Activated CD4-positive, alpha-beta T cell treated with anti-CD3 and anti-CD28 coated beads for 36 hours (primary cell): ENCODE measurements around the gene C14orf119. TPM values are rescaled to one million over a fixed set of nuclear protein-coding genes. Genes with fewer than 3 reads are reported as not detected.

Source experiments
- ATAC-seq: fragments of 200-7000 bp; cut with Tn5 transposase; one replicate; pipeline ENCODE4 v1.10.0; 2021; ENCODE audit warnings: mild to moderate bottlenecking, moderate library complexity
- CTCF ChIA-PET: fragments of 350-600 bp; sonication (Branson Sonifier 250); formaldehyde crosslinking; loops from one replicate; lab custom pipeline; 2021; ENCODE audit warnings: antibody characterized with exemption; lab: Charles Lee
- POLR2A ChIA-PET: fragments of 350-600 bp; sonication (Branson Sonifier 250); formaldehyde crosslinking; loops from one replicate; lab custom pipeline; 2021; ENCODE audit warnings: antibody characterized with exemption, inconsistent platforms; lab: Charles Lee
- DNase-seq: peaks from one replicate; pipeline ENCODE4 v3.0.0-alpha.2; 2020
- H3K27ac Mint-ChIP-seq: one replicate; pipeline ENCODE4 v1.8.0; 2021; ENCODE audit warnings: mixed read lengths
- H3K27me3 Mint-ChIP-seq: one replicate; pipeline ENCODE4 v1.8.0; 2021; ENCODE audit warnings: mixed read lengths
- H3K36me3 Mint-ChIP-seq: one replicate; pipeline ENCODE4 v1.8.0; 2021; ENCODE audit warnings: low read depth, mixed read lengths
- H3K4me1 Mint-ChIP-seq: one replicate; pipeline ENCODE4 v1.8.0; 2021; ENCODE audit warnings: mixed read lengths
- H3K4me3 Mint-ChIP-seq: one replicate; pipeline ENCODE4 v1.8.0; 2021; ENCODE audit warnings: mild to moderate bottlenecking, moderate library complexity, mixed read lengths
- H3K9me3 Mint-ChIP-seq: one replicate; pipeline ENCODE4 v1.8.0; 2021; ENCODE audit warnings: low read depth, mixed read lengths
- intact Hi-C, 2 experiments: fragments of 100-400 bp; cut with DNase I in 1 of 2; cut with micrococcal nuclease in 1 of 2; formaldehyde crosslinking; loops; one replicate each; pipeline versions ENCODE4 v1.14.2 to v1.15.1; 2022 to 2024; cut with DNase I, micrococcal nuclease
- total RNA-seq, 2 experiments: library from RNA; stranded (reverse); gene quantifications; one replicate each; pipeline ENCODE4 v1.2.3, GENCODE V29; 2021

The C14orf119 gene
- total RNA-seq, 2 experiments from 2014 or later: 43.8 to 51.5 TPM

GRCh38 chr14:23126548-23127278 lies 31.4 kb downstream of the C14orf119 start:
- H3K27me3 Mint-ChIP-seq: no peaks in the 10 kb centered on the region
- no peaks in the 10 kb centered on the region for H3K4me1 Mint-ChIP-seq
- H3K36me3 Mint-ChIP-seq: no peaks in the 10 kb centered on the region
- no peak overlapping the region for H3K27ac Mint-ChIP-seq
- ChIA-PET POLR2A (no interaction called here), CTCF (interaction anchor here (0.6 to 10.7 kb wide), 4 partner anchors 12 to 181 kb away, joined by 3 to 276 read pairs (median 3); partner anchors contain the start of gene SLC7A8)
- H3K9me3 Mint-ChIP-seq: no peaks in the 10 kb centered on the region
- no peak overlapping the region for H3K4me3 Mint-ChIP-seq
- ATAC-seq: no peak
- no peak for DNase-seq
- intact Hi-C loops: no loop called here

- intact Hi-C loops: no loop called here
- Mint-ChIP-seq H3K9me3 (no peaks in the 10 kb centered on the region), H3K4me1 (no peaks in the 10 kb centered on the region), H3K36me3 (no peaks in the 10 kb centered on the region), H3K27me3 (no peaks in the 10 kb centered on the region), H3K4me3 (no peak overlapping the region), H3K27ac (no peak overlapping the region)
- DNase-seq (no peak), ATAC-seq (no peak)
- CTCF ChIA-PET: no interaction called here
- POLR2A ChIA-PET: no interaction called here
These were observed 32.6 kb downstream of the C14orf119 start for GRCh38 chr14:23127861-23128260.

- H3K27ac Mint-ChIP-seq: no peak overlapping the region
These were observed 33.9 kb downstream of the C14orf119 start for GRCh38 chr14:23128969-23129758.

GRCh38 chr14:23129759-23130316 lies 34.5 kb downstream of the C14orf119 start:
- intact Hi-C loops: no loop called here
- no peaks in the 10 kb centered on the region for H3K27me3 Mint-ChIP-seq
- H3K27ac Mint-ChIP-seq: no peak overlapping the region
- H3K9me3 Mint-ChIP-seq: no peaks in the 10 kb centered on the region
- H3K4me3 Mint-ChIP-seq: no peak overlapping the region
- ChIA-PET CTCF (interaction anchor here (0.8 to 2.5 kb wide), 4 partner anchors 8 to 61 kb away, joined by 3 to 19 read pairs (median 4); no protein-coding TSS in a partner anchor), POLR2A (interaction anchor here (0.6 kb wide), 1 partner anchor 110 kb away, joined by 3 read pairs; no protein-coding TSS in a partner anchor)
- no peak for DNase-seq
- H3K4me1 Mint-ChIP-seq: no peaks in the 10 kb centered on the region
- H3K36me3 Mint-ChIP-seq: no peaks in the 10 kb centered on the region
- no peak for ATAC-seq

More at GRCh38 chr14:23128969-23129758, 33.9 kb downstream of the C14orf119 start:
- ATAC-seq: no peak
- no peak for DNase-seq
- H3K27me3 Mint-ChIP-seq: no peaks in the 10 kb centered on the region
- no peaks in the 10 kb centered on the region for H3K36me3 Mint-ChIP-seq
- CTCF ChIA-PET: interaction anchor here (0.6 to 2.5 kb wide), 6 partner anchors 8 to 61 kb away, joined by 3 to 19 read pairs (median 3); no protein-coding TSS in a partner anchor
- H3K4me1 Mint-ChIP-seq: no peaks in the 10 kb centered on the region
- intact Hi-C loops: no loop called here
- no peaks in the 10 kb centered on the region for H3K9me3 Mint-ChIP-seq
- POLR2A ChIA-PET: interaction anchor here (0.6 kb wide), 1 partner anchor 111 kb away, joined by 3 read pairs; no protein-coding TSS in a partner anchor
- H3K4me3 Mint-ChIP-seq: no peak overlapping the region

- H3K9me3 Mint-ChIP-seq: no peaks in the 10 kb centered on the region
These were observed 35.6 kb downstream of the C14orf119 start for GRCh38 chr14:23130871-23131270.

GRCh38 chr14:23131482-23131881 lies 36.2 kb downstream of the C14orf119 start:
- ChIA-PET POLR2A (no interaction called here), CTCF (interaction anchor here (0.7 to 1.4 kb wide), 3 partner anchors 11 to 136 kb away, joined by 3 to 5 read pairs (median 4); no protein-coding TSS in a partner anchor)
- H3K4me3 Mint-ChIP-seq: no peak overlapping the region
- no peaks in the 10 kb centered on the region for H3K27me3 Mint-ChIP-seq
- ATAC-seq (no peak), DNase-seq (no peak)
- no peak overlapping the region for H3K27ac Mint-ChIP-seq
- no peaks in the 10 kb centered on the region for H3K36me3 Mint-ChIP-seq
- H3K9me3 Mint-ChIP-seq: no peaks in the 10 kb centered on the region
- intact Hi-C loops: no loop called here
- no peaks in the 10 kb centered on the region for H3K4me1 Mint-ChIP-seq

More at GRCh38 chr14:23130871-23131270, 35.6 kb downstream of the C14orf119 start:
- Mint-ChIP-seq H3K27me3 (no peaks in the 10 kb centered on the region), H3K27ac (no peak overlapping the region), H3K36me3 (no peaks in the 10 kb centered on the region), H3K4me1 (no peaks in the 10 kb centered on the region), H3K4me3 (no peak overlapping the region)
- CTCF ChIA-PET: interaction anchor here (0.8 to 2.5 kb wide), 4 partner anchors 10 to 62 kb away, joined by 4 to 19 read pairs (median 4); partner anchors contain the start of genes ACIN1 and C14orf119
- DNase-seq: no peak
- intact Hi-C loops: no loop called here
- no peak for ATAC-seq
- POLR2A ChIA-PET: no interaction called here

GRCh38 chr14:23132970-23133369 lies 37.7 kb downstream of the C14orf119 start:
- ChIA-PET CTCF (no interaction called here), POLR2A (interaction anchor here (0.6 kb wide), 1 partner anchor 217 kb away, joined by 4 read pairs; no protein-coding TSS in a partner anchor)
- intact Hi-C loops: no loop called here
- Mint-ChIP-seq H3K36me3 (no peaks in the 10 kb centered on the region), H3K4me3 (no peak overlapping the region), H3K9me3 (no peaks in the 10 kb centered on the region), H3K4me1 (no peaks in the 10 kb centered on the region), H3K27ac (no peak overlapping the region), H3K27me3 (no peaks in the 10 kb centered on the region)
- no peak for DNase-seq
- ATAC-seq: no peak

- ATAC-seq (no peak), DNase-seq (no peak)
- ChIA-PET CTCF (interaction anchor here (1.1 kb wide), 1 partner anchor 50 kb away, joined by 3 read pairs; no protein-coding TSS in a partner anchor), POLR2A (no interaction called here)
- no peaks in the 10 kb centered on the region for H3K27me3 Mint-ChIP-seq
- no peak overlapping the region for H3K4me3 Mint-ChIP-seq
- no peak overlapping the region for H3K27ac Mint-ChIP-seq
- intact Hi-C loops: no loop called here
- H3K9me3 Mint-ChIP-seq: no peaks in the 10 kb centered on the region
- H3K4me1 Mint-ChIP-seq: no peaks in the 10 kb centered on the region
- H3K36me3 Mint-ChIP-seq: no peaks in the 10 kb centered on the region
These were observed 41.3 kb downstream of the C14orf119 start for GRCh38 chr14:23136566-23137133.

- Mint-ChIP-seq H3K4me1 (no peaks in the 10 kb centered on the region), H3K4me3 (no peak overlapping the region), H3K36me3 (no peaks in the 10 kb centered on the region), H3K27ac (no peak overlapping the region), H3K9me3 (no peaks in the 10 kb centered on the region), H3K27me3 (no peaks in the 10 kb centered on the region)
- POLR2A ChIA-PET: no interaction called here
- CTCF ChIA-PET: interaction anchor here (0.9 to 1.4 kb wide), 2 partner anchors 8 to 17 kb away, joined by 3 read pairs; no protein-coding TSS in a partner anchor
- ATAC-seq (no peak), DNase-seq (no peak)
- intact Hi-C loops: no loop called here
These were observed 42.0 kb downstream of the C14orf119 start for GRCh38 chr14:23137192-23137812.

- CTCF ChIA-PET: interaction anchor here (0.9 to 1.4 kb wide), 4 partner anchors 9 to 17 kb away, joined by 3 to 4 read pairs (median 3); no protein-coding TSS in a partner anchor
- POLR2A ChIA-PET: no interaction called here
- H3K9me3 Mint-ChIP-seq: no peaks in the 10 kb centered on the region
These were observed 42.7 kb downstream of the C14orf119 start for GRCh38 chr14:23137813-23138535.

More at GRCh38 chr14:23137813-23138535, 42.7 kb downstream of the C14orf119 start:
- intact Hi-C loops: no loop called here
- ATAC-seq (no peak), DNase-seq (no peak)
- no peaks in the 10 kb centered on the region for H3K27me3 Mint-ChIP-seq
- no peak overlapping the region for H3K27ac Mint-ChIP-seq
- H3K4me1 Mint-ChIP-seq: no peaks in the 10 kb centered on the region
- no peak overlapping the region for H3K4me3 Mint-ChIP-seq
- H3K36me3 Mint-ChIP-seq: no peaks in the 10 kb centered on the region
